Measurements from ENCODE around the gene TRMT5. TPM values are rescaled to one million over a fixed set of nuclear protein-coding genes. Genes with fewer than 3 reads are reported as not detected.

Gene TRMT5
- total and polyA plus RNA-seq, 2 donors (not counting 1 experiment from before 2014, with no cell fraction given), result 1.0 to 6.1 TPM

DNA sequence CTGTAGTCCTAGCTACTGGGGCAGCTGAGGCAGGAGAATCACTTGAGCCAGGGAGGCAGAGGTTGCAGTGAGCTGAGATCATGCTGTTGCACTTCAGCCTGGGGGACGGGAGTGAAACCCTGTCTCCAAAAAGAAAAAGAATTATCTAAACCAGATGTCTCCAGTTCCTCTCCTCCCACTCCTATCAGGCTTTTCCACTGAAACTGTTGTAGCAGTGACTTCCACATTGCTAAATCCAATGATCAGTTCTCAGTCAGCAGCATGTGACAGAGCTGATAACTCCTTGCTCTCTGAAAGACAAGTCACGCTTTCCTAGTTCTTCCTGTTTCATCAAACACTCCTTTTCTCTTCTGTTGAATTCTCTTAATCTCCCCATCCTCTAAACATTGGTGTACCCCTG, 8.7 kb upstream of the TRMT5 start:
- no peaks in the 10 kb centered on the region for H3K4me1 ChIP-seq (ENCODE audit: control insufficient read depth in 2 of 2, insufficient read depth in 2 of 2, low read length in 2 of 2)
- H3K27me3 Mint-ChIP-seq, result no peaks in the 10 kb centered on the region
- no peak overlapping the region for H3K4me3 ChIP-seq (ENCODE audit: control extremely low read depth in 1 of 5, extremely low read depth in 1 of 5, insufficient read depth in 1 of 5, low read depth in 2 of 5, low read length in 4 of 5)
- no peak overlapping the region for H3K27ac Mint-ChIP-seq
- H3K9me3 Mint-ChIP-seq (ENCODE audit: insufficient read depth), result no peaks in the 10 kb centered on the region
- intact Hi-C loops (cut with micrococcal nuclease), result no loop called here
- CTCF ChIA-PET, result no interaction called here
- TF ChIP-seq, protein P1, sequence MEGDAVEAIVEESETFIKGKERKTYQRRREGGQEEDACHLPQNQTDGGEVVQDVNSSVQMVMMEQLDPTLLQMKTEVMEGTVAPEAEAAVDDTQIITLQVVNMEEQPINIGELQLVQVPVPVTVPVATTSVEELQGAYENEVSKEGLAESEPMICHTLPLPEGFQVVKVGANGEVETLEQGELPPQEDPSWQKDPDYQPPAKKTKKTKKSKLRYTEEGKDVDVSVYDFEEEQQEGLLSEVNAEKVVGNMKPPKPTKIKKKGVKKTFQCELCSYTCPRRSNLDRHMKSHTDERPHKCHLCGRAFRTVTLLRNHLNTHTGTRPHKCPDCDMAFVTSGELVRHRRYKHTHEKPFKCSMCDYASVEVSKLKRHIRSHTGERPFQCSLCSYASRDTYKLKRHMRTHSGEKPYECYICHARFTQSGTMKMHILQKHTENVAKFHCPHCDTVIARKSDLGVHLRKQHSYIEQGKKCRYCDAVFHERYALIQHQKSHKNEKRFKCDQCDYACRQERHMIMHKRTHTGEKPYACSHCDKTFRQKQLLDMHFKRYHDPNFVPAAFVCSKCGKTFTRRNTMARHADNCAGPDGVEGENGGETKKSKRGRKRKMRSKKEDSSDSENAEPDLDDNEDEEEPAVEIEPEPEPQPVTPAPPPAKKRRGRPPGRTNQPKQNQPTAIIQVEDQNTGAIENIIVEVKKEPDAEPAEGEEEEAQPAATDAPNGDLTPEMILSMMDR (IDR thresholded peaks at IDR 0.05), result no peak
- TF ChIP-seq EZH2 (IDR thresholded peaks at IDR 0.05; ENCODE audit: borderline replicate concordance, insufficient read depth, low read depth, low read length, poor library complexity, severe bottlenecking), result no peak
- H3K27me3 ChIP-seq (replicated peaks in 1 of 4; ENCODE audit: control extremely low read depth in 1 of 4, control insufficient read depth in 3 of 4, insufficient read depth in 4 of 4, low read length in 3 of 4), result no peaks in the 10 kb centered on the region
- POLR2A ChIA-PET, result no interaction called here
- no peak overlapping the region for H3K4me3 Mint-ChIP-seq
- H3K4me2 ChIP-seq (replicated peaks; ENCODE audit: low read depth, low read length, poor library complexity, severe bottlenecking), result no peak overlapping the region
- no peak overlapping the region for H3K27ac ChIP-seq (ENCODE audit: low read length in 2 of 2)
- H4K20me1 ChIP-seq (ENCODE audit: control insufficient read depth, insufficient read depth, low read length, poor library complexity, severe bottlenecking), result no peaks in the 10 kb centered on the region
- no peaks in the 10 kb centered on the region for H3K79me2 ChIP-seq (ENCODE audit: control insufficient read depth, insufficient read depth, low read length)
- H2AFZ ChIP-seq (ENCODE audit: insufficient read depth, low read depth, low read length, poor library complexity, severe bottlenecking), result no peak overlapping the region
- 94% methylated on average over 2 of the region's 2 CpGs for WGBS (ENCODE audit: insufficient coverage)
- ATAC-seq (ENCODE audit: low read depth), result no peak
- no peak for DNase-seq
- H3K36me3 ChIP-seq (replicated peaks in 1 of 2; ENCODE audit: control extremely low read depth in 1 of 2, control insufficient read depth in 1 of 2, extremely low read depth in 1 of 2, insufficient read depth in 2 of 2, low read length in 1 of 2), result peaks cover 4 to 5% of the 10 kb centered on the region in 2 experiments
- H3K9ac ChIP-seq (ENCODE audit: low read length), result no peak overlapping the region
- H3K4me1 Mint-ChIP-seq, result no peaks in the 10 kb centered on the region
- no peaks in the 10 kb centered on the region for H3K9me3 ChIP-seq (ENCODE audit: control extremely low read depth in 1 of 3, control insufficient read depth in 2 of 3, insufficient read depth in 1 of 3, low read length in 2 of 3)

DNA sequence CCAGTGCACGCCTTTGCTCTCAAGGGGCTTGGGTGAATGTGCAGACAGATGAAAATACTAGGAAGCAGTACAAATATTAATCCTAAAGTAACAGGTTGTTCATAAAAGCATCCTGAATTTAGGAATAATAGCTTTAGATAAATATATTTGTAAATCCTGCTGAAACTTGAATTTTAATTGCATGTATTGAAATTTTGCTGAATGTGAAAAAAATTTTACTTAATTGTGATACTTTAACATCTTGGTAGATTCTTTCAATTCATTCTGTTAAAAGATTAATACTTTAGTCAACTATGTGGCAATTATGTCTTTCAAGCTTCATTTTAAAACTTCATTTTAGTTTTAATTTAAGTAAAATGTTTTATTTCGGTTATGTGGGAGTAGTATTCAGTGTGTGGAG, 5.6 kb upstream of the TRMT5 start:
- Histone ChIP-seq H4K20me1 (ENCODE audit: control insufficient read depth, insufficient read depth, low read length, poor library complexity, severe bottlenecking) (no peaks in the 10 kb centered on the region), H3K36me3 (replicated peaks in 1 of 2; ENCODE audit: control extremely low read depth in 1 of 2, control insufficient read depth in 1 of 2, extremely low read depth in 1 of 2, insufficient read depth in 2 of 2, low read length in 1 of 2) (peaks cover 4 to 5% of the 10 kb centered on the region in 2 experiments), H3K4me3 (ENCODE audit: control extremely low read depth in 1 of 5, extremely low read depth in 1 of 5, insufficient read depth in 1 of 5, low read depth in 2 of 5, low read length in 4 of 5) (no peak overlapping the region), H3K27ac (ENCODE audit: low read length in 2 of 2) (no peak overlapping the region), H3K9ac (ENCODE audit: low read length) (no peak overlapping the region), H3K9me3 (ENCODE audit: control extremely low read depth in 1 of 3, control insufficient read depth in 2 of 3, insufficient read depth in 1 of 3, low read length in 2 of 3) (no peaks in the 10 kb centered on the region), H3K79me2 (ENCODE audit: control insufficient read depth, insufficient read depth, low read length) (no peaks in the 10 kb centered on the region), H3K27me3 (replicated peaks in 1 of 4; ENCODE audit: control extremely low read depth in 1 of 4, control insufficient read depth in 3 of 4, insufficient read depth in 4 of 4, low read length in 3 of 4) (no peaks in the 10 kb centered on the region), H3K4me2 (replicated peaks; ENCODE audit: low read depth, low read length, poor library complexity, severe bottlenecking) (no peak overlapping the region), H2AFZ (ENCODE audit: insufficient read depth, low read depth, low read length, poor library complexity, severe bottlenecking) (no peak overlapping the region), H3K4me1 (ENCODE audit: control insufficient read depth in 2 of 2, insufficient read depth in 2 of 2, low read length in 2 of 2) (peaks cover 9% of the 10 kb centered on the region in 2 donors)
- TF ChIP-seq EZH2 (IDR thresholded peaks at IDR 0.05; ENCODE audit: borderline replicate concordance, insufficient read depth, low read depth, low read length, poor library complexity, severe bottlenecking), result no peak
- TF ChIP-seq, protein P1 (IDR thresholded peaks at IDR 0.05), result no peak
- Mint-ChIP-seq H3K27ac (no peak overlapping the region), H3K27me3 (no peaks in the 10 kb centered on the region), H3K4me1 (peaks cover 4% of the 10 kb centered on the region), H3K9me3 (ENCODE audit: insufficient read depth) (no peaks in the 10 kb centered on the region), H3K4me3 (no peak overlapping the region)
- ChIA-PET POLR2A (no interaction called here), CTCF (no interaction called here)
- ATAC-seq (ENCODE audit: low read depth), result no peak
- WGBS (ENCODE audit: insufficient coverage), result no CpG with 5 or more reads among the region's 2 CpGs
- intact Hi-C loops (cut with micrococcal nuclease), result no loop called here
- no peak for DNase-seq

Measured in B cell (primary cell).